ENCODE measurements around the gene RAB14. TPM values are rescaled to one million over a fixed set of nuclear protein-coding genes. Genes with fewer than 3 reads are reported as not detected.

The RAB14 gene
- polyA plus RNA-seq, 1 of the 3 experiments (the other 2 are of a cell fraction), result 17.4 TPM

GRCh38 chr9:121182101-121182836 lies 19.4 kb downstream of the RAB14 start:
- peaks cover 83% of the 10 kb centered on the region for H3K79me2 ChIP-seq (ENCODE audit: insufficient read depth)
- H4K20me1 ChIP-seq (ENCODE audit: insufficient read depth), result peaks cover 28% of the 10 kb centered on the region
- DNase-seq, result no peak
- no peaks in the 10 kb centered on the region for H3F3A ChIP-seq (replicated peaks; ENCODE audit: insufficient read depth)
- ChIA-PET POLR2A (interaction anchor here (0.6 kb wide), 1 partner anchor 96 kb away, joined by 3 read pairs; no protein-coding TSS in a partner anchor), CTCF (interaction anchor here (0.9 kb wide), 1 partner anchor 138 kb away, joined by 3 read pairs; no protein-coding TSS in a partner anchor)
- no peaks in the 10 kb centered on the region for H3K9me3 ChIP-seq
- H3K27ac ChIP-seq (ENCODE audit: low read depth in 2 of 2, low read length in 1 of 2), result no peak overlapping the region
- H3K4me2 ChIP-seq, result no peak overlapping the region
- peaks cover 66 to 78% of the 10 kb centered on the region in 2 experiments for H3K36me3 ChIP-seq (replicated peaks in 1 of 2; ENCODE audit: control insufficient read depth in 1 of 2, insufficient read depth in 2 of 2, low read length in 1 of 2)
- no peaks in the 10 kb centered on the region for H3K9me2 ChIP-seq
- no peaks in the 10 kb centered on the region for H3K27me3 ChIP-seq (ENCODE audit: insufficient read depth)
- no peak overlapping the region for H2AFZ ChIP-seq (ENCODE audit: low read depth)
- H3K4me1 ChIP-seq (ENCODE audit: control insufficient read depth in 1 of 2, insufficient read depth in 2 of 2, low read depth in 1 of 2, low read length in 1 of 2), result peaks cover 0 to 6% of the 10 kb centered on the region in 2 experiments; a peak in 1 of 4 replicates
- H3K4me3 ChIP-seq (ENCODE audit: low read depth in 2 of 2, low read length in 1 of 2), result no peak overlapping the region
- H3K9ac ChIP-seq, result no peak overlapping the region
- TF ChIP-seq RXRA (IDR thresholded peaks at IDR 0.05; ENCODE audit: borderline replicate concordance, low read depth) (no peak), RCOR1 (IDR thresholded peaks at IDR 0.05; ENCODE audit: low read length) (no peak), MEF2A (IDR thresholded peaks at IDR 0.05; ENCODE audit: borderline replicate concordance, low read depth) (no peak)
- 98% methylated on average over 3 of the region's 3 CpGs for WGBS (ENCODE audit: low lambda C conversion rate)

DNA sequence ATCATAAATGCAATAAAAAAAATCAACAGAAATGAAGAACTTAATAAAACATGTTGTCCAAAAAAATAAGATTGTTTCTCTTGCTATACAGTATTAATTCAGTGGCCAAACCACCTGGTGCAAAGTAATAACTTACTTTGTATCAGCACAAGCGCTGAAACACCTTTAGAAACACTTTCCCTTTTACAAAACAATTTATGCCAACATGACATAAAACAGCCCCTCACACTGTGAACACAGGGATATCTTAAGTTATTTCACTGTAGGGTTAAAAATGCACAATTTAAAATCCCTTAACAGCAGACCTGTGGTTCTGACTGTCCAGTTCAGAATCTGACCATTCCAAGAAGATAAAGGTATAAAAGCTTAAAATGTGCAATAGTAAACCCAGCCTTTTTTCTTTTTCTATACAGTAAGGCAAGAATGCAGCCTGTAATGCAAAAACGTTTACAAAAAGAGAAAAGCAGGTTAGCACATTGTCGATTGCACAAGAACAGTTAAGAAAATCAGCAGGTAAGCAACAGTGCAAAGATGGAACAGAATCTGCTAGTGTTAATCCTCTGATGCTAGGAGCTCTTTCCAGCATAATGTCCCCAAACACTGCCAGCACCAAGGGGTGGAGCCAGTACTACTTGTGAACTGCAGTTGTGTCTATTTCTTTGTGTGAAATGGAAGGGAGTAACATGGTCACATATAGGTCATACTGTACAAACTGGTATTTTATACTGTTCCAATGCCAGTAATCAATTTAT lies 21.6 kb downstream of the RAB14 start:
- ChIA-PET CTCF (interaction anchor here (1.1 to 1.6 kb wide), 4 partner anchors 11 to 43 kb away, joined by 3 to 7 read pairs (median 4); partner anchors contain the start of gene RAB14), POLR2A (no interaction called here)
- H3K79me2 ChIP-seq (ENCODE audit: insufficient read depth), result peaks cover 73% of the 10 kb centered on the region
- no peak overlapping the region for H3K4me2 ChIP-seq
- no peak overlapping the region for H3K9ac ChIP-seq
- H4K20me1 ChIP-seq (ENCODE audit: insufficient read depth), result peaks cover 13% of the 10 kb centered on the region; the same call in 1 of the 2 replicates
- WGBS (ENCODE audit: low lambda C conversion rate), result 72% methylated on average over 3 of the region's 3 CpGs
- peaks cover 71 to 80% of the 10 kb centered on the region in 2 experiments for H3K36me3 ChIP-seq (replicated peaks in 1 of 2; ENCODE audit: control insufficient read depth in 1 of 2, insufficient read depth in 2 of 2, low read length in 1 of 2)
- no peaks in the 10 kb centered on the region for H3K27me3 ChIP-seq (ENCODE audit: insufficient read depth)
- peaks cover 0 to 6% of the 10 kb centered on the region in 2 experiments; a peak in 1 of 4 replicates for H3K4me1 ChIP-seq (ENCODE audit: control insufficient read depth in 1 of 2, insufficient read depth in 2 of 2, low read depth in 1 of 2, low read length in 1 of 2)
- TF ChIP-seq CHD2 (IDR thresholded peaks at IDR 0.05; ENCODE audit: low read length, partially characterized antibody), result no peak
- TF ChIP-seq POLR2AphosphoS5 (IDR thresholded peaks at IDR 0.05; ENCODE audit: low read depth, low read length), result no peak
- TF ChIP-seq TCF12 (IDR thresholded peaks at IDR 0.05), result no peak
- TF ChIP-seq EZH2phosphoT487 (IDR thresholded peaks at IDR 0.05; ENCODE audit: borderline replicate concordance, low read depth), result no peak
- TF ChIP-seq FOXJ3 (CRISPR knock-in tag; IDR thresholded peaks at IDR 0.05), result no peak
- no peak for TF ChIP-seq JUND (IDR thresholded peaks at IDR 0.05)
- TF ChIP-seq MXI1 (IDR thresholded peaks at IDR 0.05; ENCODE audit: low read depth, low read length), result no peak
- no peak for TF ChIP-seq CTCF (IDR thresholded peaks at IDR 0.05)
- no peak for TF ChIP-seq FOSL2 (IDR thresholded peaks at IDR 0.05; ENCODE audit: borderline replicate concordance, low read depth)
- no peak for TF ChIP-seq RFX5 (IDR thresholded peaks at IDR 0.05; ENCODE audit: low read length)
- TF ChIP-seq ELF1 (IDR thresholded peaks at IDR 0.05), result no peak
- no peak for TF ChIP-seq GABPA (IDR thresholded peaks at IDR 0.05; ENCODE audit: low read depth)
- no peak for TF ChIP-seq NRF1 (IDR thresholded peaks at IDR 0.05; ENCODE audit: low read depth, low read length)
- no peak for TF ChIP-seq EP300 (IDR thresholded peaks at IDR 0.05; ENCODE audit: borderline replicate concordance in 1 of 2, low read depth in 1 of 2, low read length in 1 of 2)
- no peak for TF ChIP-seq REST (IDR thresholded peaks at IDR 0.05; ENCODE audit: low read depth, low read length)
- no peak for TF ChIP-seq MAX (IDR thresholded peaks at IDR 0.05; ENCODE audit: low read depth)
- no peak for TF ChIP-seq RAD21 (IDR thresholded peaks at IDR 0.05; ENCODE audit: low read length)
- no peak for TF ChIP-seq USF1 (IDR thresholded peaks at IDR 0.05; ENCODE audit: borderline replicate concordance, low read depth)
- no peak for DNase-seq
- no peaks in the 10 kb centered on the region for H3K9me3 ChIP-seq
- no peak overlapping the region for H3K27ac ChIP-seq (ENCODE audit: low read depth in 2 of 2, low read length in 1 of 2)
- no peaks in the 10 kb centered on the region for H3K9me2 ChIP-seq
- no peak overlapping the region for H3K4me3 ChIP-seq (ENCODE audit: low read depth in 2 of 2, low read length in 1 of 2)
- H3F3A ChIP-seq (replicated peaks; ENCODE audit: insufficient read depth), result peaks cover 3% of the 10 kb centered on the region
- no peak overlapping the region for H2AFZ ChIP-seq (ENCODE audit: low read depth)

Measured in SK-N-SH (cell line).